ENCODE measurements around the gene EFCAB10. TPM values are rescaled to one million over a fixed set of nuclear protein-coding genes. Genes with fewer than 3 reads are reported as not detected.

Gene EFCAB10
- total RNA-seq, 6 experiments from 2014 or later, result not detected

Other genes starting within 250 kb of the EFCAB10 start
- 10 to 100 TPM; 45.2 to 49.3 (median 46.7) TPM for gene SRPK2, start 192.6 kb downstream of the EFCAB10 start, total RNA-seq (2021; fragmentation: NEBNext Ultra II Directional; extraction: Animal tissue kit (Norgen Biotek cat#: 25700))
- gene PUS7, start 59.2 kb downstream of the EFCAB10 start, total RNA-seq (2021; fragmentation: NEBNext Ultra II Directional; extraction: Animal tissue kit (Norgen Biotek cat#: 25700)), result 10 to 100 TPM; 15.1 to 19.6 (median 17.3) TPM
- gene RINT1, start 49.3 kb downstream of the EFCAB10 start, total RNA-seq (2021; fragmentation: NEBNext Ultra II Directional; extraction: Animal tissue kit (Norgen Biotek cat#: 25700)), result 10 to 100 TPM; 21.3 to 26.5 (median 22.4) TPM